ENCODE results near the gene PIK3R2.
A peak's percentile ranks its signal among the peaks of the same experiment; 100 is the strongest.

Gene PIK3R2

DNA sequence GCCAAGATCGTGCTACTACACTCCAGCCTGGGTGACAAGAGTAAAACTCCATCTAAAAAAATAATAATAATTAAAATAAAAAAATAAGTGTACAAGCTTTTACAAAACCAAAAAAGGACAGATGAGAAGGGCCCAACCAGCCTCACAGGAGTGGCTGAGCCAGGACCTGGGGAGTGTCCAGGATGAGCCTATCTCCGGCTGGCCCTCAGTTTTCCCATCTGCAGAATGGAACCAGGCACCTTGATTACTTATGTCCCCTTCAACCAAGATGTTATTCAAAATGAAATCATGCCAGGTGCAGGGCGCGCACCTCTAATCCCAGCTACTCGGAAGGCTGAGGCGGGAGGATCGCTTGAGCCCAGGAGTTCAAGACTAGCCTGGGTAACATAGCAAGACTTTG, 11.1 kb downstream of the PIK3R2 start:
- H3K4me3 ChIP-seq (replicated peaks in 1 of 2; ENCODE audit: low read depth in 2 of 2, low read length in 2 of 2): no peak overlapping the region
- TF ChIP-seq, protein P1, sequence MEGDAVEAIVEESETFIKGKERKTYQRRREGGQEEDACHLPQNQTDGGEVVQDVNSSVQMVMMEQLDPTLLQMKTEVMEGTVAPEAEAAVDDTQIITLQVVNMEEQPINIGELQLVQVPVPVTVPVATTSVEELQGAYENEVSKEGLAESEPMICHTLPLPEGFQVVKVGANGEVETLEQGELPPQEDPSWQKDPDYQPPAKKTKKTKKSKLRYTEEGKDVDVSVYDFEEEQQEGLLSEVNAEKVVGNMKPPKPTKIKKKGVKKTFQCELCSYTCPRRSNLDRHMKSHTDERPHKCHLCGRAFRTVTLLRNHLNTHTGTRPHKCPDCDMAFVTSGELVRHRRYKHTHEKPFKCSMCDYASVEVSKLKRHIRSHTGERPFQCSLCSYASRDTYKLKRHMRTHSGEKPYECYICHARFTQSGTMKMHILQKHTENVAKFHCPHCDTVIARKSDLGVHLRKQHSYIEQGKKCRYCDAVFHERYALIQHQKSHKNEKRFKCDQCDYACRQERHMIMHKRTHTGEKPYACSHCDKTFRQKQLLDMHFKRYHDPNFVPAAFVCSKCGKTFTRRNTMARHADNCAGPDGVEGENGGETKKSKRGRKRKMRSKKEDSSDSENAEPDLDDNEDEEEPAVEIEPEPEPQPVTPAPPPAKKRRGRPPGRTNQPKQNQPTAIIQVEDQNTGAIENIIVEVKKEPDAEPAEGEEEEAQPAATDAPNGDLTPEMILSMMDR (IDR thresholded peaks at IDR 0.05; ENCODE audit: low read depth, low read length): no peak
- no peak for DNase-seq (ENCODE audit: low read depth in 2 of 2)

DNA sequence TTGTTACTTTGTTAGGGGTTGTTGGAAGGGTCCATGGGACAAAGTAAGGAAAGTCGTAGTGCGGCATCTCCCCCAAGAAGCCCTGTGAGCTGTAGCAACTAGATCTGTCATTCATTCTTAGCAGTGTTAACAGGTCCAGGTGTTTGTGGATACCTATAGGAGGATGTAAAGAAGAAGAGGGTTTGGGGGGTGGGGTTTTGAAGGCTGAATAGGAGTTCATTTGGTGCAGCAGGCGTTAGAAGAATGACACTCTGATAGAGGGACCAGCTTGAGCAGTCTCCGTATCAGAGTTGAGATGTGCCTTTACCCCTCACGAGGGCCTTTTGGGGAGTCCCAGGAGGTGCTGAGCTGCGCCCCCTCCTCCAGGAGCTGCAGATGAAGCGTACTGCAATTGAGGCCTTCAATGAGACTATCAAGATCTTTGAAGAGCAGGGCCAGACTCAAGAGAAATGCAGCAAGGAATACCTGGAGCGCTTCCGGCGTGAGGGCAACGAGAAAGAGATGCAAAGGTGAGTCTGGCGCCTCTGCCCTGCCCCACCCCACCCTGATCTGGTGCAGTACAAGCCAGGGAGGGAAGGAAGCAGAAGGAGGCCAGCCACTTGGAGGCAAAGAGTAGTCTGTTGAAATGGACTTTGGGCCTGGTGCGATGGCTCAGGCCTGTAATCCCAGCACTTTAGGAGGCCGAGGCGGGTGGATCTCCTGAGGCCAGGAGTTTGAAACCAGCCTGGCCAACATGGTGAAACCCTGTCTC, 13.0 kb downstream of the PIK3R2 start:
- no peak for DNase-seq (ENCODE audit: low read depth in 2 of 2)
- H3K4me3 ChIP-seq (replicated peaks in 1 of 2; ENCODE audit: low read depth in 2 of 2, low read length in 2 of 2): no peak overlapping the region
- TF ChIP-seq, protein P1 (IDR thresholded peaks at IDR 0.05; ENCODE audit: low read depth, low read length): no peak

DNA sequence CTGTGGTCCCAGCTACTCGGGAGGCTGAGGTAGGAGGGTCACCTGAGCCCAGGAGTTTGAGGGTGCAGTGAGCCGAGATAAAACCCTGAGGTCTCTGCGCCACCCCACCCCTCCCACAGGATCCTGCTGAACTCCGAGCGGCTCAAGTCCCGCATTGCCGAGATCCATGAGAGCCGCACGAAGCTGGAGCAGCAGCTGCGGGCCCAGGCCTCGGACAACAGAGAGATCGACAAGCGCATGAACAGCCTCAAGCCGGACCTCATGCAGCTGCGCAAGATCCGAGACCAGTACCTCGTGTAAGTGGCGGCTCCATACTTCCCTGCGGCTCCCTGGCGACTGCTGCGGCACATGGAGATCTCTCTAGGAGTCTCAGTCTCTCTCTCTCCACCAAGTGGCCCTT, 14.0 kb downstream of the PIK3R2 start:
- no peak overlapping the region for H3K4me3 ChIP-seq (replicated peaks in 1 of 2; ENCODE audit: low read depth in 2 of 2, low read length in 2 of 2)
- TF ChIP-seq, protein P1 (IDR thresholded peaks at IDR 0.05; ENCODE audit: low read depth, low read length): no peak
- DNase-seq (ENCODE audit: low read depth in 2 of 2): no peak

DNA sequence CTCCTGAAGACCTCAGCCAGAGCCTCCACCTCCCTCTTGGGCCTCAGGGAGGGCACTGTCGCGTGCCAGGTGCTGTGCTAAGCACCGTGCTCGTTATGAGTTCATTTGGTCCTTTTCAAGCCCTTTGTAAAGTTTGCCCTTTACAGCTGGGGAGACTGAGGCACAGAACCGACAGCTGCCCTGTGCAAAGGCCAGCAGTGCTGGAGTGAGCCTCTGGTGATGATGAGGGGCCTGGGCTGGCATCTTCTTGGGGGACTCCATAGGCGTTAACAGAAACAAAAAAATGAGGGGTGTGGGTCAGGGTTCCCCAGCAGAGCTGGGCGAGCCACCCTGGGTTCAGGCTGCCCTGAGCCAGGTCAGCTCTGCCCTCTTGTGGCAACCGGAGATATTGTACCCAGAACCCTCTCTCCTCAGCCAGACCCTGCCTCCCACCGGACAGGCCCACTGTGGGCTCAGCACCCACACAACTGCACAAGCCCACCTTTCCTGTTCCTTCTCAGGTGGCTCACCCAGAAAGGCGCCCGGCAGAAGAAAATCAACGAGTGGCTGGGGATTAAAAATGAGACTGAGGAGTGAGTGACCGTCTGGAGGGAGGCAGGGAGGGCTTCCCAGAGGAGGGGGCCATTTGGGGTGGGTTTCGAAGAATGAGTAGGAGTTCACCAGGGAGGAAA, 15.1 kb downstream of the PIK3R2 start:
- no peak overlapping the region for H3K4me3 ChIP-seq (replicated peaks in 1 of 2; ENCODE audit: low read depth in 2 of 2, low read length in 2 of 2)
- TF ChIP-seq, protein P1 (IDR thresholded peaks at IDR 0.05; ENCODE audit: low read depth, low read length): peak; percentile 73
- peak; percentile 47 to 50 for DNase-seq (ENCODE audit: low read depth in 2 of 2)

DNA sequence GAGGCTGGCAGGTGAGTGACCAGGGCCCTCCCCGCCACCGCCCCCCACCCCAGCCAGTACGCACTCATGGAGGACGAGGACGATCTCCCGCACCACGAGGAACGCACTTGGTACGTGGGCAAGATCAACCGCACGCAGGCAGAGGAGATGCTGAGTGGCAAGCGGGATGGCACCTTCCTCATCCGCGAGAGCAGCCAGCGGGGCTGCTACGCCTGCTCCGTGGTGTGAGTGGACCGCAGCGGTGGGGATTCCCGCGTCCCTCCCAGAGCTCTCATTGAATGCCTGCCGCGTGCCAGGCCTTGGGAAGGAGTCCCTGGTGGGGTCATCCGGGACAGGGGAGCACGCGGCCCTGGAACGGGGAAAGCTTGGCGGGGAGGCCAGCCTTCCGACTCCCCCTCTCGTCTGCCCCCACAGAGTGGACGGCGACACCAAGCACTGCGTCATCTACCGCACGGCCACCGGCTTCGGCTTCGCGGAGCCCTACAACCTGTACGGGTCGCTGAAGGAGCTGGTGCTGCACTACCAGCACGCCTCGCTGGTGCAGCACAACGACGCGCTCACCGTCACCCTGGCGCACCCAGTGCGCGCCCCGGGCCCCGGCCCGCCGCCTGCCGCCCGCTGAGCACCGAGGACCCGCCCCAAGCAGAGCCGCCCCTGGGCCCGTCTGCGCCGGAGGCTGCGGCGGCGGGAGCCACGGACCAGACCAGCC, 15.9 kb downstream of the PIK3R2 start:
- TF ChIP-seq, protein P1 (IDR thresholded peaks at IDR 0.05; ENCODE audit: low read depth, low read length): no peak
- no peak for DNase-seq (ENCODE audit: low read depth in 2 of 2)
- H3K4me3 ChIP-seq (replicated peaks in 1 of 2; ENCODE audit: low read depth in 2 of 2, low read length in 2 of 2): no peak overlapping the region

DNA sequence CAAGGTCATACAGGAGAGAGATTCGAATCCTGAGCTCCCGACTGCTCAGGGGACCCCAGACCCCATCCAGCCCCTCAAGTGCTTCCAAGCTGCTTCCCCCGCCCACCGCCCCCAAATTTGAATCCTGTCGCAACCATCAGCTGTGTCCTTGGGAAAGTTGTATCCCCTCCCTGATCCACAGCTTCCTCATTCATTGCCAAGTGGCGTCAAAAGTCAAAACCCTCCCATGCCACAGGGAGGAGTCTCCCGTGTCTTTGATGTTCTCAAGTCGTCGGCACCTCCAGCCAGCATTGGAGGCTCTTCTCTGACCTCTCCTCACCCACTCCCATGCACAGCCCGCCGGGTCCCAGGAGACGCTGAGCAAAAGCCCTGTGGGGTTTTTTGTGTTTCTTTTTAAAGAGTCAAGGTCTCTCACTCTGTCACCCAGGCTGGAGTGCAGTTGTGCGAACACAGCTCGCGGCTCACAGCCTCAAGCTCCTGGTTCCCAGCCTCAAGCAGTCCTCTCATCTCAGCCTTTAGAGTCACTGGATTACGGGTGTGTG, 17.8 kb downstream of the PIK3R2 start:
- H3K4me3 ChIP-seq (replicated peaks in 1 of 2; ENCODE audit: low read depth in 2 of 2, low read length in 2 of 2): no peak overlapping the region
- TF ChIP-seq, protein P1 (IDR thresholded peaks at IDR 0.05; ENCODE audit: low read depth, low read length): no peak
- no peak for DNase-seq (ENCODE audit: low read depth in 2 of 2)
